Kidney (tissue), 14 donors: Measurements from ENCODE around the gene MTTP. TPM values are rescaled to one million over a fixed set of nuclear protein-coding genes. Genes with fewer than 3 reads are reported as not detected.

Experiments used
- DNase-seq, 5 donors: peaks; one replicate each; pipeline ENCODE4 v3.0.0-alpha.2; 2013 to 2020
- FAIRE-seq: peaks from 2 replicates; lab custom pipeline; 2012; peaks lifted over from hg19 to GRCh38; lab: Jason Lieb, UNC
- H3K27ac ChIP-seq, 2 donors: one replicate each; pipeline ENCODE4 v1.7.0; 2013; ENCODE audit warnings: low read depth in 2 of 2, low read length in 2 of 2, inconsistent platforms in 1 of 2
- H3K27me3 ChIP-seq: one replicate; pipeline ENCODE4 v1.7.1; 2013; ENCODE audit warnings: low read length, inconsistent platforms; ENCODE audit not compliant: control insufficient read depth, insufficient read depth
- H3K36me3 ChIP-seq, 3 donors: one replicate each; pipeline versions ENCODE4 v1.7.0 to v1.7.1; 2013; ENCODE audit warnings: low read length in 3 of 3, control low read depth in 1 of 3, inconsistent platforms in 1 of 3; ENCODE audit not compliant: insufficient read depth in 3 of 3, control insufficient read depth in 2 of 3
- H3K4me1 ChIP-seq, 3 donors: one replicate each; pipeline versions ENCODE4 v1.7.0 to v1.7.1; 2013; ENCODE audit warnings: low read length in 3 of 3, inconsistent platforms in 1 of 3, low read depth in 1 of 3; ENCODE audit not compliant: control insufficient read depth in 2 of 3, insufficient read depth in 2 of 3
- H3K4me3 ChIP-seq, 3 donors: one replicate each; pipeline versions ENCODE4 v1.7.0 to v1.8.1; 2013; ENCODE audit warnings: low read length in 3 of 3, control low read depth in 1 of 3, inconsistent platforms in 1 of 3
- H3K9ac ChIP-seq, 3 donors: one replicate each; pipeline versions ENCODE4 v1.7.0 to v1.7.1; 2013; ENCODE audit warnings: low read length in 3 of 3, control low read depth in 1 of 3, inconsistent platforms in 1 of 3
- H3K9me3 ChIP-seq, 3 donors: one replicate each; pipeline versions ENCODE4 v1.7.0 to v1.7.1; 2013; ENCODE audit warnings: low read length in 3 of 3, control low read depth in 1 of 3, inconsistent platforms in 1 of 3; ENCODE audit not compliant: control insufficient read depth in 2 of 3, insufficient read depth in 1 of 3
- CTCF ChIP-seq: IDR thresholded peaks from 3 replicates; pipeline ENCODE4 v1.5.1; 2012; ENCODE audit warnings: mild to moderate bottlenecking, moderate library complexity, borderline replicate concordance; ENCODE audit not compliant: insufficient read depth; ENCODE audit errors: extremely low read depth
- intact Hi-C: fragments of 100-400 bp; cut with DNase I; formaldehyde crosslinking; loops from one replicate; pipeline ENCODE4 v1.11.1; 2022
- polyA plus RNA-seq: library from polyadenylated mRNA; stranded (reverse); fragments of 350-450 nt; fragmentation: Illumina TruSeq; extraction: RNeasy Lipid Tissue Mini Kit (QIAGEN cat#74804); gene quantifications from one replicate; pipeline ENCODE4 v1.2.3, GENCODE V29; 2014; ENCODE audit warnings: low read depth, low replicate concordance; ENCODE audit not compliant: insufficient read depth
- total RNA-seq: library from RNA; stranded (reverse); fragmentation: NEBNext Ultra II Directional; extraction: Animal tissue kit (Norgen Biotek cat#: 25700); gene quantifications from one replicate; pipeline ENCODE4 v1.2.1, GENCODE V29; 2021
- donor health status: control.
- donor health status: control.
- donor health status: control.
- donor health status: control.
- donor health status: control.
- donor health status: DM: yes; HTN: yes; CAD: no.
- donor health status: Normal renal cell carcinoma (clear cell type).

The MTTP gene
- total and polyA plus RNA-seq, 2 donors from 2014 or later: 0.19 to 5.8 TPM

- no peak for TF ChIP-seq CTCF
- FAIRE-seq (no peak), DNase-seq (no peak)
- Histone ChIP-seq H3K27me3 (no peaks in the 10 kb centered on the region), H3K4me1 (no peaks in the 10 kb centered on the region), H3K9ac (no peak overlapping the region), H3K27ac (no peak overlapping the region), H3K36me3 (no peaks in the 10 kb centered on the region), H3K4me3 (no peak overlapping the region), H3K9me3 (no peaks in the 10 kb centered on the region)
- intact Hi-C loops: no loop called here
Observed at GRCh38 chr4:99634742-99635360, 60.2 kb downstream of the MTTP start.

GRCh38 chr4:99635601-99636000 is 61.0 kb downstream of the MTTP start:
- Histone ChIP-seq H3K36me3 (no peaks in the 10 kb centered on the region), H3K27me3 (no peaks in the 10 kb centered on the region), H3K4me1 (no peaks in the 10 kb centered on the region), H3K27ac (no peak overlapping the region), H3K9ac (no peak overlapping the region), H3K9me3 (no peaks in the 10 kb centered on the region), H3K4me3 (no peak overlapping the region)
- TF ChIP-seq CTCF: no peak
- no peak for FAIRE-seq
- intact Hi-C loops: no loop called here
- DNase-seq: no peak

GRCh38 chr4:99636422-99636821 is 61.8 kb downstream of the MTTP start:
- Histone ChIP-seq H3K36me3 (no peaks in the 10 kb centered on the region), H3K4me3 (no peak overlapping the region), H3K9me3 (no peaks in the 10 kb centered on the region), H3K9ac (no peak overlapping the region), H3K27me3 (no peaks in the 10 kb centered on the region), H3K4me1 (no peaks in the 10 kb centered on the region), H3K27ac (no peak overlapping the region)
- intact Hi-C loops: no loop called here
- FAIRE-seq: no peak
- DNase-seq: no peak
- TF ChIP-seq CTCF: no peak

- H3K9ac ChIP-seq: no peak overlapping the region
Observed at GRCh38 chr4:99637174-99637573, 62.5 kb downstream of the MTTP start.

More at GRCh38 chr4:99637174-99637573, 62.5 kb downstream of the MTTP start:
- no peak for FAIRE-seq
- no peaks in the 10 kb centered on the region for H3K9me3 ChIP-seq
- no peaks in the 10 kb centered on the region for H3K4me1 ChIP-seq
- DNase-seq: no peak
- no peaks in the 10 kb centered on the region for H3K27me3 ChIP-seq
- TF ChIP-seq CTCF: no peak
- H3K27ac ChIP-seq: no peak overlapping the region
- H3K4me3 ChIP-seq: no peak overlapping the region
- no peaks in the 10 kb centered on the region for H3K36me3 ChIP-seq
- intact Hi-C loops: no loop called here
